GM19455 (cell line): ENCODE data around the gene MYLK.
"Not testable (repeated sequence)": the region's sequence is repeated elsewhere in the genome, so short reads cannot be mapped to it uniquely, and the experiment has no call there.

Source experiments
- ATAC-seq: cut with Tn5 transposase; IDR thresholded peaks from one replicate; pipeline ENCODE4 v1.9.1; 2021; ENCODE audit not compliant: unreplicated experiment

The MYLK gene

GRCh38 chr3:123884203-123884831 is at the start of gene MYLK:
Gene MYLK (minus strand): TSS chr3:123884332. CDS start chr3:123793841, 90,491 bp downstream.
- ATAC-seq = no peak

GRCh38 chr3:123930445-123930844 is 46.3 kb upstream of the MYLK start:
- ATAC-seq = no peak

GRCh38 chr3:123929325-123929724 is 45.2 kb upstream of the MYLK start:
- no peak for ATAC-seq

- ATAC-seq = no peak
These were observed 42.3 kb upstream of the MYLK start for GRCh38 chr3:123926396-123926795.

DNA sequence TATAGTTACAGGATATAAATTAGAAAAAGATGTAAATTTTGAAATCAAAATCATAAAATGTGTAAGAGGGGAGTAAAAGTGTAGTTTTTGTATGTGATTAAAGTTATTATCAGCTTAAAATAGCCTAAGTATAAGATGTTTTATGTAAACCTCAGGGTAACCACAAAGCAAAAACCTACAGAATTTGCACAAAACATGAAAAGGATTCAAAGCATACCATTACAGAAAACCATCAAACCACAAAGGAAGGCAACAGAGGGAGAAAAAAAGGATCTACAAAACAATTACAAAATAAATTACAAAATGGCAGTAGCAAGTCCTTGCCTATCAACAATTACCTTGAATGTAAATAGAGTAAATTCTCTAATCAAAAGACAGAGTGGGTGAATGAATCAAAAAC is 36.7 kb upstream of the MYLK start:
- ATAC-seq = no peak

DNA sequence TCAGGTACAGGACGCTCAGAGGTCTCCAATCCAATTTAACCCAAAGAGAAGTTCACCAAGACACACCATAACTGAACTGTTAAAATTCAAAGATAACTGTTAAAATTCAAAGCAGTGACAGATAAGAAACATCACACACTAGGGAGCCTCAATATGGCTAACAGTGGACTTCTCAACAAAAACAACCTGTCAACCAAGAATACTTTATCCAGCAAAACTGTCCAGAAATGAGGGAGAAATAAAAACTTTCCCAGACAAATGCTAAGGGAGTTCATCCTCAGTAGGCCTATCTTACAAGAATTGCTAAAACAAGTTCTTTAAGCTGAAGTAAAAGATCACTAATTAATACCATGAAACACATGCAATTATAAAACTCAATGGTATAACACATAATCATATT is 36.3 kb upstream of the MYLK start:
- ATAC-seq = no peak

DNA sequence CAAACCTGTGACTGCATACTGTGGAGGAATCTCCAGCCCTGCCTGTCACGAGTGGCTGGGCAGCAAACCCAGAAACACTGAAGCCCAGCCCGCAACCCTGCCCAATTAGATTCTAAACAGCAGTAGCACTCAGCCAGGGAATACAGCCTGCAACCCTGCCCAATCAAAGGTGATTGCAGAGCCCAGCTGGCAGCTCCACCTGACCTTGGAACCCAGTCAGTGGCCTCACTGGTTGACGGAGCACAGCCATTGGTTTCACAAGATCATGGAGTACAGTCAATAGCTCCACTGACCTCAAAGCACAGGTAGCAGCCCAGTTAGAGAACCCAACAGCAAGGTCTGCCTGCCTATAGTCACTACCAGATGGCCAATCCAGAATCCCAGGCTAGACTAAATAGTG is 35.2 kb upstream of the MYLK start:
- ATAC-seq = no peak

- ATAC-seq = no peak
These were observed 30.7 kb upstream of the MYLK start for GRCh38 chr3:123914829-123915228.

- peak; percentile 61 for ATAC-seq
These were observed 25.7 kb upstream of the MYLK start for GRCh38 chr3:123909785-123910184.

GRCh38 chr3:123907720-123908119 is 23.6 kb upstream of the MYLK start:
- no peak for ATAC-seq

- ATAC-seq = no peak
These were observed 15.3 kb upstream of the MYLK start for GRCh38 chr3:123899300-123899865.

- no peak for ATAC-seq
These were observed 8.9 kb upstream of the MYLK start for GRCh38 chr3:123893012-123893411.

DNA sequence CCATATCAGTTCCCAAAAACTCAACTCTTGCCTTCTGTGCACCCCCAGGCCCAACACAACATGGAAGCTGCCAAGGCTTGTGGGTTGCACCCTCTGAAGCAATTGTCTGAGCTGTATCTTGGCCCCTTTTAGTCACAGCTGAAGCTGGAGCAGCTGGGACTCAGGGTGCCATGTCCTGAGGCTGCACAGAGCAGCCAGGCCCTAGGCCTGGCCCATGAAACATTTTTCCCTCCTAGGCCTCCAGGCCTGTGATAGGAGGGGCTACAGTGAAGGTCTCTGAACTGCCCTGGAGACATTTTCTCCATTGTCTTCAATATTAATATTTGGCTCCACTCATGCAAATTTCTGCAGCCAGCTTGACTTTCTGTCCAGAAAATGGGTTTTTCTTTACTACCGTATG is 8.1 kb upstream of the MYLK start:
- ATAC-seq = no peak

GRCh38 chr3:123890991-123891390 is 6.9 kb upstream of the MYLK start:
- not testable (repeated sequence) for ATAC-seq

- ATAC-seq = not testable (repeated sequence)
These were observed 6.0 kb upstream of the MYLK start for GRCh38 chr3:123890162-123890561.

DNA sequence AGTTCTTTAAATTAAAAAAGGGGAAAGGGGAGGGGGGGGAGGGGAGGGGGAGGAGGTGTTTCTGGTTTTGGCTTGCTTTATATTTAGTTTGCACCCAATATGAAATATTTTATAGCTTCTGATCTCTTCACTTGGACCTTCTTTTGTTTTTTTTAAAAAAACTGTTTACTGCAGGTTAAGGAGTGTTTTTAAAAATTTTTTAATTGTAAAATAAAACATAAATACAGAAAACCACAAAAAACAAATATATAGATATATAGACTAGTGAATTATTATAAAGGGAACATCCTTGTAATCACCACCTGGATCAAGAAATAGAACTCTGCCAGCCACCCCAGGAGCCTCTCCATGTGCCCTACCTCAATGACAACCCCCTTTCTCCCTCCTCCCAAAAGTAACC is 861 bp upstream of the MYLK start:
- ATAC-seq = no peak

DNA sequence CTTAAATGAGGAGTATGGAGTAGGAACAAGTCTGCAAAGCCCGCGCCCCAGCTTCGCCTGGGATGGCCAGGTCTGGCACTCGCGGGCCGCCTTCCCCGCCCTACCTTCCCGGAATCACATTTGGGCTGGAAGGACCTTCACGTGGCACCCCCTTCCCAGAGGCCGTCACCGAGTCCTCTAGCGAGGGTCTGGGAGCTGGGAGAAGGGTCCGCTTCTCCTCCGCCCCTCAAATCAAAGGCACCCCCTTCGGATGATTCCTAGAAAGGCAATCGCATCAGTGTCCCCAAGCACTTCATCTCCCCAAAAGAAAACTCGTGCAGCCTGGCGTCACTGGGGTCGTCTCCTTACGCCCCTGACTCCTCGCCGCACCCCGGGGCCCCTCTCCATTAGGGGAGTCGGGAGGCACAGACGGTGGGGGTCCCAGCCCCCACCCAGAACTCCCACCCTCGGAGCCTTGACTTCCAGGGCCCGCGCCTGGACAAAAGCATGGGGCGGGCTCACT is 380 bp downstream of the MYLK start:
- ATAC-seq = no peak

DNA sequence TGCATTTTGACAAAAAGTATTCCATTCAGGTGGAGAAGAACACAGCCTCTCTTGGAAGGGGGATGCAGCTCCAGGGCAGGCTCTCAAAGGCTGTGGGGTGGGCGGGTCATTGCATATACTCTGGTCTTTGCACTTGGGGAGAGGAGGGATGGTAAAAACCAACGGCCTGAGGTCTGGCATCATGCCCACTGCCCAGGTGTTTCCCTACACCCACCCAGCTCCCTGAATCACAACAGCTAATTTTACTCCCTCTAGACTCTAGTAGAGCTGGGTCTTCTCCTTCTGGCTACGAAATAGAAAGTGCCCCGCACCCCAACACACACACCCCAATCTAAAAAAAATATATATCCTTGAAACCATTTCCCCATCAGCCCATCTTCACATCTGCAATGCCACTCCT is 1.0 kb downstream of the MYLK start:
- ATAC-seq = no peak

GRCh38 chr3:123881771-123882170 is 2.4 kb downstream of the MYLK start:
- no peak for ATAC-seq

- ATAC-seq = no peak
These were observed 3.1 kb downstream of the MYLK start for GRCh38 chr3:123880998-123881561.

DNA sequence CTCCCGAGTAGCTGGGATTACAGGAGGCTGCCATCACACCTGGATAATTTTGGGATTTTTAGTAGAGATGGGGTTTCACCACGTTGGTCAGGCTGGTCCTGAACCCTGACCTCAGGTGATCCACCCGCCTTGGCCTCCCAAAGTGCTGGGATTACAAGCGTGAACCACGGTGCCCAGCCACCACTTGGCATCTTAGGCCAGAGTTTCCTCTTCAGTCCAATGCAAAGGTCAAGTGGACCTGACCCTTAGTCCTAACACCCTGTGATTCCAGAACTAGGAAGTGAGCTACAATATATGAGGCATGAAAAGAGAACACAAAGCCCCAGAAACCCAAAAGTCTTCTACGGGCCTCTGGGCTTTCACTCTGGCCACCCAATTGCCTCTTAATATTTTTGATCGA is 5.3 kb downstream of the MYLK start:
- no peak for ATAC-seq

DNA sequence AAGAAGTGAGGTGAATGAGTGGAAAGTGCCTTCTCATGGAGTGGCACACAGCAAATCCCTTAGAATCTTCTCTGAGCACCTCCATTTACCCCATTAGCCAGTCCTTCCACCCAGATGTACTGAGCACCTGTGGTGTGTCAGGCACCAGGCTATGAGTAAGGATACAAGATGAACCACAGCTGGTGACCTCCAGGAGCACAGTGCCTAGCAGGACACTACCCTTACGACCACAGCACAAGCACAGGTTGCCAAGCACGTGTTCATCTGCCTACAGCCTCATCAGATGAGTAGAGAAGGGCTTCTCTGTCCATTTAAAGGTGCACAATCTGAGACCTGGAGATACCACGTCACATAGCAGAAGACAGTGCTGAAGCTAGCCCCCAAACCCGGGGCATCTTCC is 6.2 kb downstream of the MYLK start:
- no peak for ATAC-seq

GRCh38 chr3:123877466-123877865 is 6.7 kb downstream of the MYLK start:
- ATAC-seq = no peak
